HL-60/S4 treated with phorbol 12-myristate 13-acetate at 8.2 ng/mL for 4 days and 3 days (cell line): ENCODE results near the gene CRB3.

Experiments
- in situ Hi-C: fragments of 300-500 bp; cut with MboI; formaldehyde crosslinking; loops from 2 replicates; pipeline ENCODE4 v1.15.0; 2022; ENCODE audit warnings: low sequenced_read_pairs

CRB3 gene

DNA sequence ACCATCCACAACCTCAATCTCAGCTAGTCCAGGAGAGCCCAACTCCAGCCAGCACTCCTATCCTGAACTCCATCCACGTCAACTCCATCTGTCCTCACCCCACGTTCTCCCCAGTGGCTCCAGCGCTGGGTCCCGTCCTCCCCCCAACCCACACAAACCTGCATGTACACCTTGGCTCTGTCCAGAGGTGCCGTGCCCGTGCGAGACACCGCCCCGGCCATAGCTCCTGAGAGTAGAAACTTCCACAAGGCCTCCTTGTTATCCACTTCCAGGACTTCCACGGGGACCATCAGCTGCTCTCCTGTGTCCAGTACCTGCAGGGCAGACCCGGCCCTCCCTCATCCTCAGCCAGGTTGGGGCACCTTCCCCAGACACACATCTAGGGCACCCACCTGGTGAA, 32.2 kb upstream of the CRB3 start:
- in situ Hi-C loops: no loop called here

DNA sequence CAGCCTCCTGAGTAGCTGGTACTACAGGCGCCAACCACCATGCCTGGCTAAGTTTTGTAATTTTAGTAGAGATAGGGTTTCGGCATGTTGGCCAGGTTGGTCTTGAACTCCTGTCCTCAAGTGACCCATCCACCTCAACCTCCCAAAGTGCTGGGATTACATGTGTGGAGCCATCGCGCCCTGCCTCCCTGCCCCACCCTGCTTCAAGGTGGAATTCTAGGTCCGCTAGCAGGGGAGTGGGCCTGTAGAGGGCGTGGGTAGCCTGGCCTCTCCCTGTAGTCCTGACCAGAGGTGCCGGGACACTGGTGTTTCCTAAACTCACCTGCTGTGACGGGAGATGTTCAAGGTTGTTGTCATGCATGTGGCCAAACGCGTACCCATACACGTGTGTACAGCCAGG, 30.9 kb upstream of the CRB3 start:
- in situ Hi-C loops: no loop called here

DNA sequence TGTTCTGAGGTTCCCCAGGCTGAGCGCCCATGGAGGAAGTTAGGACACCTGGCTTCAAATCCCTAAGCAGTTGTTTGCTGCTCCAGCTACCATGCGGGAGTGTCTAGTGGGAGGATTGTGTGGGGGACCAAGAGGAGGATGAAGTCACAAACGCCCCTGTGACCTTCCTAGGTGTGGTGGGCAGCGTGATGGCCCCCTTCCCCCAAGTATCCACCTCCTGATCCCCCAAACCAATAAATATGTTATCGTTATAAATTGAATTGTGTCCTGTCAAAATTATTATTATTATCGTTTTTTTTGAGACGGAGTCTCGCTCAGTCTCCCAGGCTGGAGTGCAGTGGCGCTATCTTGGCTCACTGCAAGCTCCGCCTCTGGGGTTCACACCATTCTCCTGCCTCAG, 30.4 kb upstream of the CRB3 start, which contains the start of gene SLC25A41:
Gene SLC25A41, minus strand, starts transcription at position 101 of the 400 bp plus-strand sequence. Its CDS starts 70 bp downstream, at position 31.
- in situ Hi-C loops: no loop called here

DNA sequence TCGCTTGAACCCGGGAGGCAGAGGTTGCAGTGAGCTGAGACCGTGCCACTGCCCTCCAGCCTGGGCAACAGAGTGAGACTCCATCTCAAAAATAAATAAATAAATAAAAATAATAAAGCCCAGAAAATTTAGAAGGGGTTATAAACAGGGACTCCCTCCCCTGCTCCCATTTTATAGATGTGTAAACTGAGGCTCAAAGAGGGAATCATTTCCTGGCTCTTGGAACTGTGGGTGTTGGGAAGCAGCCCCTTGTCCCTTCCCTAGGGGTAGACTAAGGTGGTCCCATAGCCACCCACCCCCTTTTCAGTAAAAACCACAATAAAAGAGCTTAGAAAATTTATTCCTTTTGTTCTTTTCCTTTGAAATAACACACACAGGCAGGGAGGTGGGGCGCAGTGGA, 24.3 kb upstream of the CRB3 start:
- in situ Hi-C loops: no loop called here

DNA sequence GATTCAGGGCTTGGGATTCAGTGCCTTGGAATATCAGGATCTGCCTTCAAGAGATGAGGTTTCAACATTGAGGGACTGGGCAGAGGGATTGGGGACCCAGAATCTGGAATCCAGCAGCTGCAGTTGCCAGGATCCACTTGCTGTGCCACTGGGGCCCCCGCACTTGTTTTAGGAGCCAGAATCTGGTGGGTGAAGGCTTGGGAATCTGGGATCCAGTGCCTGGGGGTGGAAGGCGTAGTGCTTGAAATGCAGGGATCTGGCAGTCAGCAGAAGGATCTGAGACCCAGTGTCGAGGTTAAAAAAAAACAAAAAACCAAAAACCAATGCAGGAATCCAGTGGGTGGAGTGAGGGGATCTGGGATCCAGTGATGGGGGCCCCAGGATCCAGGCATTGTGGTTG, 23.2 kb upstream of the CRB3 start:
- in situ Hi-C loops: no loop called here

DNA sequence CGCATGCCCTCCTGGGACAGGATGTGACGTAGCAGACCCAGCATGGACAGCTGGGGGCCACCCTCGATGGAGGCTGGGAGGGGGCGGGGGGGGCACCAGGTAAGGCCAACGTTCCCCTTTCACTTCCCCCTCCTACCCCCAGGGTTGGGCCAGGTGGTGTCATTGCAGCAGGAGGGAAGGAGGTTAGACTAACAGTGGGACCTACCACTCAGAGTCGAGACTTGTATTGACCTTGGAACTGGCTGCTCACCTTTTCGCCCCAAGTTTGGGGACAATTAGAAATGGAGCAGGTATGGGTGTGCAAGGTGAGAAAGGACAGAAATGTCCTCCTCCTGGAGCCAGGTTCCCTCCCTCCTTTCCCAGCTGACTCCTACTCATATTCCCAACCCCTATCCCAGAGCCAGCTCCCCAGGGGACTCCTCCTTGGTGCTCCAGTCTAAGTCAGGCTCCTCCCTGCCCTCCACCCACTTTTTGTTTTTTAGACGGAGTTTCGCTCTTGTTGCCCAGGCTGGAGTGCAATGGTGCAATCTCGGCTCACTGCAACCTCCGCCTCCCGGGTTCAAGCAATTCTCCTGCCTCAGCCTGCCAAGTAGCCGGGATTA, 21.9 kb upstream of the CRB3 start:
- in situ Hi-C loops: no loop called here

DNA sequence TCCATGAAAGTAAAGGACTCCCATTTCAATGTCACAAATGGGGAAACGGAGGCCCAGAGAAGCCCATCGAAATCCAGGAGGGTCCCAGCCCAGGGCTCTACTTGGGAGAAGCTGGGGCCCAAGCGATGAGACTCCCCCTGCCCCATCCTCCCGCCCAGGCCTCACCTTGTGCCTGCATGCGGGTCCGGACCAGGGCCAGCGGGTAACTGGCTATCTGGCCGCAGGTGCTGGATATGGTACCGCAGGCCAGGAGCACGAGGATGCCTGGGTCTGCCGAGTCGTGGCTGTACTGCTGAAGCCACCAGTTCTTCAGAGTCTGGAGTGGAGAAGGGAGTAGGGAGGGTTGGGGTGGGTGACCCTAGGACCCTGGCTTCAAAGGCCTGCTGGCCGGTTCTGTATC, 20.1 kb upstream of the CRB3 start:
- in situ Hi-C loops: no loop called here

DNA sequence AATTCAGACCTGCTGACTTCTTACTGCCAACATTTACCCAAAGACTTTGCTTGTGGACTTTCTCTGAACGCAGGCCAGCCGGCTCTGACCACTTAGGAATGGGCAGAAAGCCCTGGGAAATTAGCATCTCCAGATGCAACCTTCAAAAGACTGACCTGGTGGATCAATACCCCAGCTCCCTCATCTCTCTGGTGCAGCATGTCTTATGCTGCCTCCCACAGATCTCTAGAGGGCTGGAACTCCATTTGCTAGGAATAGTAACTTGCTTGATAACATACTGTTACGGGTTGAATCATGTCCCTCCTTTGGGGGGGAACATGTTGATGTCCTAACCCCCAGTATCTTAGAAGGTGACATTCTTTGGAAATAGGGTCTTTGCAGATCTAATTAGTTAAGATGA, 17.6 kb upstream of the CRB3 start:
- in situ Hi-C loops: no loop called here

DNA sequence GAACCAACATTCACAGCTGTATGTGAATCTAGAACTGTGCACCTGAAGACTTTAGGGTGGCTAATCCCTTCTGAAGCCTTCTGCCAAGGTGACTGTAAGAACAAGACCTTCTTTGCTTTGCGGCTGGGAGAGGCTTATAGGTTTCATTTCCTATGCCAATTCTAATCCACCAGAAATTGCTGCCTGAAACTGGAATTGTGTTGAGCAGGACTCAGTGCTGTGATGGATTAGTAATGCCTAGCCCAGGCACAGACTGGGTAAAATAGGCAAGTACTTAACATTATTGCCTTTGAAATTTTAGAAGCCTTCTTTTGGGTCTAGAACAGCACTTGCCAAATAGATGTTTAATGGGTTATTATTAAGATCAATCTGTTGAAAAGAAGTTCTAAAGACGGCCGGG, 16.0 kb upstream of the CRB3 start:
- in situ Hi-C loops: no loop called here

DNA sequence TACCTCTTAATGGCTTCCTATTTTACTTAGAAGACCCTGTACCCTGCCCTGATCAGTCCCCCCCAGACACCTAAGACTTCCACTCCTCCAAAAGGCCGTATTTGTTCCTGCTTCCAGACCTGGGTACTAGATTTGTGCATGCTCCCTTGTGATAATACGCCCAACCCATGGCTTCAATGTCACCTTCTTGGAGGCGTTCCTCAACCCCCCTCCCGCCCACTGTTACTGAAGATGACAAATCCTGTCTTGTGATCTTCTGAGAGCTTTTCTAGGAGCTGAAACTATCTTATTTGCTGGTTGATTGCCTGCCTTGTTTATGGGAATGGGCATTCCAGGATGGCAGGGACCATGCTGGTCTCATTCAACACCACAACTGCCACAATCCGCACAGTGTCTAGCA, 13.9 kb upstream of the CRB3 start:
- in situ Hi-C loops: no loop called here

DNA sequence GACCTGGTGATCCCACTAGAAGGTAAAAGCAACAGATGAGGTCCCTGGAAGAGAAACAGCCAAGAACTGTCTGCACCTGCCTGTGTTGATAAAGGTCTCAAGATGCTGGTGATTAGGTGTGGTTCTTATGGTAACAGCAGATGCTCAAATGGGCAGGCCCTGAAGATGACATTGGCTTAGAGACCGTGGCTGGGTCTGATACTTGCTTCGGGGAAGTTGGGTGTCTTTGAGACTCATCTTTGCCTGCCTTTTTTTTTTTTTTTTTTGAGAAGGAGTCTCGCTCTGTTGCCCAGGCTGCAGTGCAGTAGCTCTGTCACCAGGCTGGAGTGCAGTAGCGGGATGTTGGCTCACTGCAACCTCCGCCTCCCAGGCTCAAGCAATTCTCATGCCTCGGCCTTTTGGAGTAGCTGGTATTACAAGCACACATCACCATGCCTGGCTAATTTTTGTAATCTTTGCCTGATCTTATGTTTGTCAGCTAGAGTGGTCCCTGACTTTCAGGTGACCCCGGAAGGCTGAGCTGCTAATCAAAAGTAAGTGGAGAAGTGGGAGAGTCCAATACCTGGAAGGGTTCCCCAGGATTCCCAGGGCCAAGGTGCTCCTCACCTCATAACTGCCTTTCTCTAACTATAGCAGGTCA, 12.4 kb upstream of the CRB3 start:
- in situ Hi-C loops: no loop called here

DNA sequence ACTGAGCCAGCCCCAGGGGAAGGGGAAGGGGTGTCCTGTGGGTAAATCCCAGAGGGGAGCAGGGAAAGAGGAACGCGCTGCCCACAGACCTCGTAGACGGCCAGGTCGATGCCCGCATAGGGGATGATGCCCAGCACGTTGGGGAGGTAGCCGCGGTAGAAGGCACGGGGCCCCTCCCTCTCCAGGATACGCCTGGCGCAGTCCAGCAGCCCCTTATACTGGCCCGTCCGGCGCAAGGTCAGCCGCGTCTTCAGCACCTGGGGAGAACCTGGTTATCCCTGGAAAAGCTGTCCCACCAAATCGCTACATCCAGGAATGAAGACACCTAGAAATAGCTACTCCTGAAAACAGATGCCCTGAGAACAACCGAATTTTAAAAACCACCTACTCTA, 11.9 kb upstream of the CRB3 start:
- in situ Hi-C loops: no loop called here

DNA sequence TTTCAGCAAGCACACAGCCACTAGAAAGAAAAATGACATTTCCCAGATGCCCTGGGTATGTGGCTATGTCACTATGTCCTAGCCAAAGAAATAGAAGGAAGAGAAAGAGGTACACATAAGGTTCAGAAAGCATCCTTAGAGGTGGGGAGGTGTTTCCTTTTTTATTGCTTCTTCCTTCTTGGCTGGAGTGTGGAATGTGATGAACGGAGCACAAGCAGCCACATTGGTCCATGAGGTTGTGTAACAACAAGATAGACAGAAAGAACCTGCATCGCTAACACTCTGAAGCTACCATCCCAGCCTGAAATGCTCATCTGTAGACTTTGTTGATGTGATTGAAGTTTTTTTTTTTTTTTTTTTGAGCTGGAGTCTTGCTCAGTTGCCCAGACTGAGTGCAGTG, 11.2 kb upstream of the CRB3 start:
- in situ Hi-C loops: no loop called here

DNA sequence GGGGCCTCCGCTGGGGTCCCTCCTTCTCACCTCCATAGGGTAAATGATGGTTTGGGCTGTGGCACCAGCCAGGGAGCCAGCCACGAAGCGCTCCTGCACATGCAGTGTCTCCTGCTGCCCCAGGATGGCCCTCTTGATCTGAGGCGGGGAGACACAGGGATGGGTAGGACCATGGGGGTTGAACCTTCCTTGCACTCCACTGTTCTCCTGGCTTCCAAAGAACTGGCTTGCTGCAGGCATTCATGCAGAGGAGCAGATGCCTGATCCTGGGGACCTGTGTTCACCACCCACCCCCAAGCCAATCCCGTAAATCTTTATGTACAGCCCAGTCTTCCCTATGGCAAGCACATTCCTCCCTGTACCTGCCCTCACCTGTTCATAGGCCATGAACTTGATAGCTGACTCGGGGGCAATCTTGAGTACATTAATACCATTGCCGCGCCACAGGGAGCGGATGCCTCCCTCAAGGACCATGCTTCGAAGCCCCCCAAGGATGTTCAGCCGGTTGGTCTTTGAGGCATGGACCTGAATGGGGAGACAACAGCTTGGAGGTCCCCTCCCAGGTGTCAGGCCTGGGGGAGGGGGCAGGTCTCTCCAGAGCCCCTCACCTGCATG, 10.0 kb upstream of the CRB3 start:
- in situ Hi-C loops: no loop called here

DNA sequence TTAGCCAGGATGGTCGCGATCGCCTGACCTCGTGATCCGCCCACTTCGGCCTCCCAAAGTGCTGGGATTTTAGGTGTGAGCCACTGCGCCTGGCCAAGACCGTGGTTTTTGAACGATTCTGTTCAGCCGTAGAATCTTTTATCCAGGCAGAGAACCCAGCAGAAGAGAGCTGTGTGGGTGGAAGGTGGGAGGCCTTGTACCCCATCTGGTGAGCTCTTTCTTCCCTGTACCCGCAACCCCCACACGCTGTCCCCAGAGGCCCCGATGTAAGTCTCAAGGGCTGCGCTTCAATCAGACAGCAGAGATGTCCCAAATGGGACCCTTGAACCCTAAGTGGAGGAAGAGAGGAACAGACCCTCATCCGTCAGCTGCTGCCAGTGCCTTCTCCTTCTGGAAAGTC, 8.1 kb upstream of the CRB3 start:
- in situ Hi-C loops: no loop called here

DNA sequence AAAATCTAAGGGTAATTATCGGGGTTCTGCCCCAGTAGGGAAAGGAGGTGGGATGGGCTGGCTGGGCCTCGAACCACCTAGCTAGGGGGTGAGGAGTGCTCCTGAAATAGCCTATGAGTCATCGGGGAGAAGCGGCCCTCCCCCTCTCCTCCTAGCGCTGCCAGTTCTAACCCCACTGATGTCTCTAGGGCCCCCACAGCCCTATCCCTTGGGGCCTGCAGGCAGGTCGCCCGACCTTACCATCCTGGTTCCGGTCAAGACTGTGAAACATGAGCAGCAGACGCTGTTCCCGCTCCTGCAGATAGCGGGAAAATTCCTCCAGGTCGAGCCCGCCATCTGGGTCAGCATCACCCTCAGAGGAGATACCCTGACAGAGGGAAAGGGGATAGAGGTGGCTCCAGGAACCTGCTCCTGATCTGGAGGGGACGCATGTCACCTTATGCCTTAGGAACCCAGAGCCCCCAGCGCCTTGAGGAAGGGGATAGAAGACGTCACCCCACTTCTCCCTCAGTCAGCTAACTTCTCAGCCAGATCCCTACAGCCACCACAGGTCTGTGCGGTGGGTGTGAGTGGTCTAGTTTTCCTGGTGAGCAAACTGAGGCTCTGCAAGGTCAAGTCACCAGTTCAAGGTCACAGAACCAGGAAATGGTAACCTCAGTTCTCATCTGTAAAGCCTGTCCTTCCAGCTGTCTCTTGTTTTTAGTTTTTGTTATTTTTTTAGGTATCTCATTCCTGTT, 5.9 kb upstream of the CRB3 start:
- in situ Hi-C loops: no loop called here

DNA sequence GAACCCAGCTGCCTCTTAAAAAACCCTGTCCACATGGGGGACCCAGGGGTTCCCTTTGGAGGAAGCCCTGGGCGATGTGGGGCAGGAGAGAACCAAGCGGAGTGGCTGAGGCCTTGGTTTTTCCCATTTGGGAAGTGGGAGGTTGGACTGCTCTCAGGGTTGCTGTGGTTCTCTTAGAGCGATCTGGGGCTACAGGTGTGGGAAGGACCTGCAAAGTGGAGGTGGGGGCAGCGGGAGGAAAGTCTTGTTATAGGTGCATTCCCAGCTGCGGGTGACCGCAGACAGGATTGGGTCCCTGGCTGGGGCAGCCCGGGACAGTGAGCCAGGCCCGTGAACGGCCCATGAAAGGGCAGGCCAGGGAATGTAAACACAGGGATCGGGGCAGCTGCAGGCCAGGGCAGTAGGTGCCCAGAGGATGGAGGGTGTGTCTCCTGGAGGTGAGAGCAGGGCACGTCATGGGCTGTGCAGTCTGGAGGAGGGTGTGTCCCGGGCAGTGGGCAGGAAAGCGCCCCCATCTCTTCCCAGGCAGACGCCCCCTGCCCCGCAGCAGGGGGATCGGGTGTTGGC, 5.3 kb upstream of the CRB3 start:
- in situ Hi-C loops: no loop called here

DNA sequence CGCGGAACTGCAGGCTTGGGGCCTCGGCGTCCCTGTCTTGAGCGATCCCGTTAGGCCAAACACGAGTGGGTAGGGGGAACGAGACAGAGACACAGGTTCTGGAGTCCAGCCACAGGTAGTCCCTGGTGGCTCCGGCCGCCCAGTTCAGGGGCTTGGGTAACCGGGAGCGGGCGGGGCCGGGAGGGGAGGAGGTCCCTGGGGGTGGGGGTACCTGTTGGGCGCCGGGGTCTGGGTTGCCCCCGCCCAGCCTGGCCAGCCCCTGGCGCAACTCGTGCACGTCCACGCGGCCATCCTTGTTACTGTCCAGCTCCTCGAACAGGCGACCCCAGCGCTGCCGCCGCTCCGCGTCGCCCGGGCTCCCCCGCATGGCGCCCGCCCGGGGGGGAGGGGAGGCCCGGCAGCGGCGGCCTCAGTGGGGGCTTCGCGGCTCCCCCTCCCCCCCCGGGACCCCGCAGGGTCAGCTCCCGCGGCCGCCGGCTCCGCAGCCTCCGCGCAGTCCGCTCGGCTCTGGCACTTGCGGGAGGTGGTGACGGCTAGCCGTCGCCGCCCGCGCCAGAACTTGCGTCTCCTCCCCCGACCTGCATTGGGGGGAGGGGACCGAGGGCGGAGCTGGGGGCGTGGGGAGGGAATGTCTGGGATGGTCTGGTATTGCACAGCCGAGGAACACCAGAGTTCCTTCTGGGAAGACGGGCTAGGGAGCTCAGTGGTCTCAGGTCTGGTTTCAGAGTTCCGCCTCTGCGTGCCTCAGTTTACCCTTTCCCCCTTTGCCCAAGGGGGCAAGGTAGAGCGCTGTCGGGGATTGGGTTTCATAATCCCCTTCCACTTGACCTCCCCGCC, 4.6 kb upstream of the CRB3 start, which contains the start of gene SLC25A23:
Gene SLC25A23, minus strand, starts transcription at position 531 of the 837 bp plus-strand sequence. Its CDS starts 164 bp downstream, at position 367.
- in situ Hi-C loops: no loop called here

DNA sequence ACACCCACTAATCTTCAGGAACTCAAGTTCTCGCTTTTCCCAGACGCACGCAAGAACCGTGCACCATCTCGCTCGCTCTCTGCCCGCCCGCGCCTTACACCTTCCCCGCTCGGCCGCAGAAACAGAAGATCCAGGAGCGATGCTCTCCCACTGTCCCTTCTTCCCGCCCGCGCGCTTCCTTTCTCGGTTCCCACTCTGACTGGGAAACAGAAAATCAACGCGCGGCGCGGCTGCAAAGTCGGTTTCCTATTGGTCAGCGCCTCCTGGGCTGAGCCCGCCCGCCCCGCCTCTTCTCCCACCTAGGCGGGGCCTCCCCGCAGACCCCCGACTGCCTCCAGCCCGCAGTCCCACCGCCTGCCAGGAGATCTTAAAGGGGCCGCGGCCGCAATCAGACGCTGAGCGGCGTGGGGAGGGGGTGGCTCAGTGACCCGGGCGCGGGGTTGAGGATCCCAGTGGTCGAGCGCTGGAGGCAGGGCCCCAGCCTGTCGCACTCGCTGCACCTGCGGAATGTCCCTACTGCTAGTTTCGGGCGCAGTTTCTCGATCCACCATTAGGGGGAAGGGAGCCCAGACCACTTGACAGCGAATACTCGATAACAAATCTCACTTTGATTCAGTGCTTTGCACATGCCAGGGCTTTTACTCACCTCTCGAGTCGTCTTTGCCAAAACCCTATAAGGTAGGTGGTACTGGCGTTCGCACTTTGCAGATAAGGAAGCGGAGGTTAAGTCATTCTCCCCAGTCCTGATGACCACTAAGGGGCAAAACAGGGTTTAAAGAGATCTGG, 3.8 kb upstream of the CRB3 start:
- in situ Hi-C loops: no loop called here

DNA sequence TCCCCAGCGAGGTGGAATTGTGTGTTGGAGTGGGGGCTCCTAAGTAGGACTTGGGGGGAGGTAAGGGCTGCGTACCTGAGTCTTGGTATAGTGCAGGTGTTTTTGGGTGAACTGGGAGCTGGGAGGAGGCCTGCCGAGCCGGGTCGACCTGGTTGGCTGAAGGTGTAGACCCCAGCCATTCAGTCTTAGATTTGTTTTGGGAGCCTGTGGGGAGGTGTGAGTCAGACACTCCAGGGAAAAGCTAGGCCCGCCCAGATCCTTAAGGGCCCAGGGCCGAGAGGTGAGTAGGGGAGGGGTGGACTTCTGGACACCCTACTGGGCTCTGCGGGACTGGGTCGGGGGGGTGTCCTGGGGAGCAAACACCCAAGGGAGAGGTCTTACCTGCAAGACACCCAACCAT, 935 bp downstream of the CRB3 start:
- in situ Hi-C loops: no loop called here
